HFF-Myc (cell line): ENCODE data around the gene LAMP2.
"Not testable (repeated sequence)": the region's sequence is repeated elsewhere in the genome, so short reads cannot be mapped to it uniquely, and the experiment has no call there.

Experiments
- DNase-seq: peaks from one replicate; pipeline ENCODE4 v3.0.0-alpha.2; 2011; ENCODE audit warnings: low read depth; ENCODE audit errors: extremely low read depth
- H3K4me3 ChIP-seq: replicated peaks from 2 replicates; pipeline ENCODE4 v1.5.1; 2011; ENCODE audit warnings: low read depth, mild to moderate bottlenecking, control low read depth, low read length
- CTCF ChIP-seq: IDR thresholded peaks from 2 replicates; pipeline ENCODE4 v1.5.1; 2012; ENCODE audit warnings: mild to moderate bottlenecking, low read depth, low read length, control low read depth; ENCODE audit errors: missing control alignments

Gene LAMP2

GRCh38 chrX:120475447-120475846 lies 6.4 kb upstream of the LAMP2 start:
- DNase-seq: not testable (repeated sequence)
- peak; percentile 16 for TF ChIP-seq CTCF

GRCh38 chrX:120474085-120474484 lies 5.0 kb upstream of the LAMP2 start:
- TF ChIP-seq CTCF: no peak
- H3K4me3 ChIP-seq: no peak overlapping the region
- no peak for DNase-seq

More at GRCh38 chrX:120475447-120475846, 6.4 kb upstream of the LAMP2 start:
- H3K4me3 ChIP-seq: not testable (repeated sequence)

GRCh38 chrX:120469657-120470056 lies 561 bp upstream of the LAMP2 start:
- DNase-seq, H3K4me3 ChIP-seq: not testable (repeated sequence)

GRCh38 chrX:120468479-120468824 lies 644 bp downstream of the LAMP2 start:
- no peak for DNase-seq
- TF ChIP-seq CTCF: no peak
- peak overlapping the region; percentile 65 for H3K4me3 ChIP-seq

GRCh38 chrX:120468071-120468470 lies 1.0 kb downstream of the LAMP2 start:
- no peak for DNase-seq
- no peak for TF ChIP-seq CTCF
- peak overlapping the region; percentile 65 for H3K4me3 ChIP-seq

- no peak for TF ChIP-seq CTCF
- no peak overlapping the region for H3K4me3 ChIP-seq
- no peak for DNase-seq
These were observed 4.7 kb downstream of the LAMP2 start for GRCh38 chrX:120464411-120464810.

GRCh38 chrX:120463241-120463640 lies 5.9 kb downstream of the LAMP2 start:
- no peak for DNase-seq
- TF ChIP-seq CTCF: no peak

More at GRCh38 chrX:120463241-120463640, 5.9 kb downstream of the LAMP2 start:
- no peak overlapping the region for H3K4me3 ChIP-seq
